HUES6 (cell line): Measurements from ENCODE around the gene RAB20.
"Not testable (repeated sequence)": the region's sequence is repeated elsewhere in the genome, so short reads cannot be mapped to it uniquely, and the experiment has no call there.

Experiments
- H3K27ac ChIP-seq: 2 replicates; pipeline ENCODE4 v1.7.0; 2013; ENCODE audit warnings: low read depth, mild to moderate bottlenecking, low read length, inconsistent platforms
- H3K27me3 ChIP-seq: 2 replicates; pipeline ENCODE4 v1.6.1; 2013; ENCODE audit warnings: low read length; ENCODE audit not compliant: control insufficient read depth, insufficient read depth
- H3K36me3 ChIP-seq: 2 replicates; pipeline ENCODE4 v1.6.1; 2013; ENCODE audit warnings: low read length; ENCODE audit not compliant: control insufficient read depth, insufficient read depth
- H3K4me1 ChIP-seq: 2 replicates; pipeline ENCODE4 v1.6.1; 2013; ENCODE audit warnings: low read length; ENCODE audit not compliant: control insufficient read depth, insufficient read depth
- H3K4me3 ChIP-seq: 2 replicates; pipeline ENCODE4 v1.5.1; 2013; ENCODE audit warnings: low read depth, low read length
- H3K9ac ChIP-seq: one replicate; pipeline ENCODE4 v1.6.1; 2013; ENCODE audit warnings: mild to moderate bottlenecking, low read length
- H3K9me3 ChIP-seq: 2 replicates; pipeline ENCODE4 v1.6.1; 2013; ENCODE audit warnings: low read depth, low read length; ENCODE audit not compliant: control insufficient read depth, insufficient read depth

The RAB20 gene

GRCh38 chr13:110574161-110574560 is 12.6 kb upstream of the RAB20 start:
- no peak overlapping the region for H3K27ac ChIP-seq
- no peak overlapping the region for H3K9ac ChIP-seq
- H3K4me1 ChIP-seq = peaks cover 10% of the 10 kb centered on the region
- H3K4me3 ChIP-seq = no peak overlapping the region
- no peaks in the 10 kb centered on the region for H3K27me3 ChIP-seq
- H3K36me3 ChIP-seq = no peaks in the 10 kb centered on the region
- H3K9me3 ChIP-seq = no peaks in the 10 kb centered on the region

- Histone ChIP-seq H3K4me3 (no peak overlapping the region), H3K4me1 (peaks cover 10% of the 10 kb centered on the region), H3K36me3 (no peaks in the 10 kb centered on the region), H3K27ac (no peak overlapping the region), H3K27me3 (no peaks in the 10 kb centered on the region), H3K9ac (no peak overlapping the region), H3K9me3 (peaks cover 5% of the 10 kb centered on the region; the same call in 1 of the 2 replicates)
These were observed 11.2 kb upstream of the RAB20 start for GRCh38 chr13:110572778-110573118.

- Histone ChIP-seq H3K4me3 (no peak overlapping the region), H3K9ac (no peak overlapping the region), H3K27ac (no peak overlapping the region), H3K4me1 (peaks cover 10% of the 10 kb centered on the region), H3K9me3 (peaks cover 5% of the 10 kb centered on the region; the same call in 1 of the 2 replicates), H3K27me3 (no peaks in the 10 kb centered on the region), H3K36me3 (no peaks in the 10 kb centered on the region)
These were observed 10.6 kb upstream of the RAB20 start for GRCh38 chr13:110571896-110572777.

- peaks cover 10% of the 10 kb centered on the region for H3K4me1 ChIP-seq
- no peaks in the 10 kb centered on the region for H3K36me3 ChIP-seq
- peaks cover 5% of the 10 kb centered on the region; the same call in 1 of the 2 replicates for H3K9me3 ChIP-seq
- H3K9ac ChIP-seq = no peak overlapping the region
- H3K4me3 ChIP-seq = no peak overlapping the region
- H3K27me3 ChIP-seq = no peaks in the 10 kb centered on the region
- no peak overlapping the region for H3K27ac ChIP-seq
These were observed 9.4 kb upstream of the RAB20 start for GRCh38 chr13:110570886-110571285.

GRCh38 chr13:110569962-110570361 is 8.4 kb upstream of the RAB20 start:
- not testable (repeated sequence) for H3K4me3 ChIP-seq

GRCh38 chr13:110568612-110569011 is 7.1 kb upstream of the RAB20 start:
- H3K36me3 ChIP-seq = no peaks in the 10 kb centered on the region
- peaks cover 10% of the 10 kb centered on the region; the same call in 1 of the 2 replicates for H3K4me1 ChIP-seq
- H3K9ac ChIP-seq = no peak overlapping the region
- peaks cover 5% of the 10 kb centered on the region; the same call in 1 of the 2 replicates for H3K9me3 ChIP-seq
- no peak overlapping the region for H3K27ac ChIP-seq
- H3K4me3 ChIP-seq = no peak overlapping the region
- H3K27me3 ChIP-seq = no peaks in the 10 kb centered on the region

More at GRCh38 chr13:110569962-110570361, 8.4 kb upstream of the RAB20 start:
- not testable (repeated sequence) for H3K36me3 ChIP-seq, H3K9ac ChIP-seq, H3K27me3 ChIP-seq, H3K27ac ChIP-seq, H3K9me3 ChIP-seq, H3K4me1 ChIP-seq

DNA sequence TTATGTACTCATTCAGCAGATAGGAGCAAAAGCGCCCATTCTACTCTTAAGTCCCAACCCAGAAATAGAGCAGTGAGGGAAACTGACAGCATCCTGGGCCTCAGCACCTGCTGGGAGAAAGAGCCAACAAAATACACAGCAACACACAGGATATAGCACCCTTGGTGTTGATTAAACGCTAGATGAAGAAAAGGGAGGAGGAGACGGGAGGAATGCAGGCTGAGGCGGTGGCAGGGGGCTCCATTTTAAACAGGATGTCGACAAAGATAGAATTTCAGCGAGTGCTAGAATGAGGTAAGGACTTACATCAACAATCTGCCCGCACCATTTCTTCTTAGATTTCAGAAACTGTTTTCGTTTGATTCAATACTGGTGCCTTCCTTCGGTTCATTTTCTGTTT is 4.6 kb upstream of the RAB20 start:
- H3K4me3 ChIP-seq = no peak overlapping the region
- peaks cover 22% of the 10 kb centered on the region for H3K4me1 ChIP-seq
- H3K27ac ChIP-seq = no peak overlapping the region
- H3K27me3 ChIP-seq = 0 out of 2 replicates have a peak, but pooled peaks cover 3% of the 10 kb centered on the region
- H3K9ac ChIP-seq = no peak overlapping the region
- no peaks in the 10 kb centered on the region for H3K36me3 ChIP-seq
- peaks cover 5% of the 10 kb centered on the region; the same call in 1 of the 2 replicates for H3K9me3 ChIP-seq

DNA sequence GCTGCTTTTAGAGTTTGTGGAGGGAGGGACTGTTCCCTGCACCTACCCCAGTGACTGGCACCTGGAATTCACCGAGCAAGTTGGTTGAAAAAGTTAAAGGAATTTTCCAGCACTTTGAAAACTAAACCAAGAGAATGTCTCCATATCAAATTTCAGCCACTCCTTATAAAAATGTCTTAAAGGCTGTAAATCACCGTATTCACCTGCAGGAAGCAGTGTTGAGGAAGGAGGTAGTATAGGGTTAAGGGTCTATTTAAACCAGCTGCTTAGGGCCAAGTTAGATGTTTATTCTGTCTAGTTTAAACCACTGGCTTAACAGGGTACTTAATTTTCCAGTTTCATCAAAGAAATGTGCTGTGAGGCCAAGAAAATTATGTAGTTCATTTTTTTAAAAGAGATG is 3.8 kb upstream of the RAB20 start:
- Histone ChIP-seq H3K4me1 (peaks cover 22% of the 10 kb centered on the region), H3K9me3 (peaks cover 5% of the 10 kb centered on the region; the same call in 1 of the 2 replicates), H3K4me3 (no peak overlapping the region), H3K9ac (no peak overlapping the region), H3K36me3 (no peaks in the 10 kb centered on the region), H3K27ac (no peak overlapping the region), H3K27me3 (0 out of 2 replicates have a peak, but pooled peaks cover 3% of the 10 kb centered on the region)

- Histone ChIP-seq H3K27me3 (0 out of 2 replicates have a peak, but pooled peaks cover 3% of the 10 kb centered on the region), H3K4me1 (peaks cover 30% of the 10 kb centered on the region), H3K27ac (no peak overlapping the region), H3K36me3 (0 out of 2 replicates have a peak, but pooled peaks cover 4% of the 10 kb centered on the region), H3K9ac (no peak overlapping the region), H3K4me3 (no peak overlapping the region), H3K9me3 (peaks cover 5% of the 10 kb centered on the region; the same call in 1 of the 2 replicates)
These were observed 3.0 kb upstream of the RAB20 start for GRCh38 chr13:110564472-110564985.

DNA sequence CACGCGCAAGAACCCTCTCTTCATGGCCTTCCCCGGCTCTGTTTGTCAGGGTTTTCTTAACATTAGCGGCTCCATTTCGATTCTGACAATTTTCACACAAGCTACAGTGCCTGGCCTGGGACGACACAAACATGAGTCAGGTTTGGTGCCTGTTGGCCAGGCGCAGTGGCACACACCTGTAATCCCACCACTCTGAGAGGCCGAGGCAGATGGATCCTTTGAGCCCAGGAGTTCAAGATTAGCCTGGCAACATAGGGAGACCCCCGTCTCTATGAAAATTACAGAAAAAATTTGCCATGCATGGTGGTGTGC is 1.9 kb upstream of the RAB20 start:
- Histone ChIP-seq H3K36me3 (0 out of 2 replicates have a peak, but pooled peaks cover 8% of the 10 kb centered on the region), H3K9ac (no peak overlapping the region), H3K4me3 (peak overlapping the region; percentile 97), H3K27ac (no peak overlapping the region), H3K9me3 (no peaks in the 10 kb centered on the region), H3K27me3 (0 out of 2 replicates have a peak, but pooled peaks cover 3% of the 10 kb centered on the region), H3K4me1 (peaks cover 34% of the 10 kb centered on the region)
